Tibial nerve (tissue), 4 donors: ENCODE data around the gene LGR6. TPM values are rescaled to one million over a fixed set of nuclear protein-coding genes. Genes with fewer than 3 reads are reported as not detected.
"Not testable (repeated sequence)": the region's sequence is repeated elsewhere in the genome, so short reads cannot be mapped to it uniquely, and the experiment has no call there.

Experiments
- DNase-seq, 2 donors: peaks; one replicate each; pipeline ENCODE4 v3.0.0-alpha.2; 2019; ENCODE audit warnings: low spot score in 2 of 2
- H3K27ac ChIP-seq, 4 donors: fragments of 200-600 bp; sonication (generic) in 3 of 4; one replicate each; pipeline ENCODE4 v1.5.1; 2017 to 2019; ENCODE audit warnings: mild to moderate bottlenecking in 1 of 4
- H3K27me3 ChIP-seq, 2 donors: fragments of 200-600 bp; sonication (generic) in 1 of 2; one replicate each; pipeline versions ENCODE4 v1.5.1 to v1.6.0; 2017 to 2019
- H3K36me3 ChIP-seq, 3 donors: fragments of 200-600 bp; sonication (generic); one replicate each; pipeline ENCODE4 v1.5.1; 2018 to 2019
- H3K4me1 ChIP-seq, 4 donors: fragments of 200-600 bp; sonication (generic) in 3 of 4; one replicate each; pipeline ENCODE4 v1.5.1; 2017 to 2019
- H3K4me3 ChIP-seq, 4 donors: fragments of 200-600 bp; sonication (generic) in 3 of 4; one replicate each; pipeline ENCODE4 v1.5.1; 2017 to 2019; ENCODE audit warnings: mild to moderate bottlenecking in 1 of 4, moderate library complexity in 1 of 4
- H3K9me3 ChIP-seq, 4 donors: fragments of 200-600 bp; sonication (generic) in 3 of 4; one replicate each; pipeline ENCODE4 v1.5.1; 2017 to 2019
- CTCF ChIP-seq, 5 experiments: fragments of 200-600 bp in 3 of 5; fragments of 450-650 bp in 2 of 5; sonication (generic) in 3 of 5; IDR thresholded peaks; one replicate each; pipeline ENCODE4 v1.5.1; 2016 to 2019; ENCODE audit warnings: antibody characterized with exemption in 5 of 5, mild to moderate bottlenecking in 3 of 5, moderate library complexity in 2 of 5
- EP300 ChIP-seq, 2 donors: sonication (generic); formaldehyde crosslinking; IDR thresholded peaks; one replicate each; pipeline ENCODE4 v1.6.1; 2017; ENCODE audit warnings: antibody characterized with exemption in 2 of 2, mild to moderate bottlenecking in 1 of 2
- POLR2A ChIP-seq, 2 donors: fragments of 450-650 bp; IDR thresholded peaks; one replicate each; pipeline ENCODE4 v1.6.1; 2017; ENCODE audit warnings: antibody characterized with exemption in 2 of 2, mild to moderate bottlenecking in 2 of 2, moderate library complexity in 2 of 2
- WGBS, 2 donors: methylation state at CpG; one replicate each; pipeline ENCODE4 v1.1.5; 2018; 5-methylcytosine and 5-hydroxymethylcytosine counted together
- total RNA-seq, 4 donors: library from RNA; depleted of rRNA; stranded (reverse); fragments of >200 nt; gene quantifications; one replicate each; pipeline ENCODE4 v1.1.0, GENCODE V29; 2016

Gene LGR6
- total RNA-seq, 4 donors from 2014 or later = 0.42 TPM; not detected in 3

DNA sequence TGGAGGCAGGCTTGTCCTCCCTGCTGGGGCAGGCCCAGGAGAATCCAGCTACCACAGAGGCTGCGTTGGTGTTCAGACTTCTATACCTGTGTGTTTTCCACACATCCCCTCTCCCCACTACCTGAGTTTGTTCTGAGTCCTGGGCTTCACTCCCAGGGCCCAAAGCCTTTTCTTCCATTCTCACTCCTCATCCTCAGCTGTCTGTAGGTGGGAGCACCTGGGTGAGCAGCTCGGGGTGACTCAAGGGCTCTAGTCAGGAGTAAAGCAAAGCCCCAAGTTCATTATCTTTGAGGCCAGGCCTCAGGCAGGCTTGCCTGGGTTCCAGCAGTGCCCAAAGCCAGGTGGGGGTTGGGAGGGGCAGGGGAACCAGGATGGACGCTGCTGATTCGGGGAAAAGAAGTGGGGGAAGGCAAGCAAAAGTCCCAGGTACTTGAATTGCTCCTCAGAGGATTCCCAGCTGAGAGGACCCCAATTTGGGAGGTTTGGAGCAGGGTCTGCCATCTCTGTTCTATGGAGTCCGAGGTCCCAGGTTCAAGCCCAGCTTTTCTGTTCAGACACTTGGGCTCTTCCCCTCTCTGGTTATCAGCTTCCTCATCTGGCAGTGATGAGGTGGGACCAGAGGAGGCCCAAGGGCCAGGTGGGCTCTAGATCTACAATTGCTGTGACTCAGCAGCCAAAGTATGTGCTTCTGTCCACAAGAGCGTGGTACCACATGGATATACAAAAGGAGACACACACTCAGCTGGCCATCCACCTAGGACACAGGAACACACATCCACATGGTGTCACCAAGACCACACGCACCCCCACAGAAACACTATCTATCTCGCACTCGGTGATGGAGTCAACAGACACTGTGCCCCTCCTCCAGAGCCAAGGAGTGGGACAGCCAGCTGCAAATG, 27.4 kb upstream of the LGR6 start:
- H3K27ac ChIP-seq = peak overlapping the region in 1 of 4 donors; percentile 11
- DNase-seq = no peak
- H3K27me3 ChIP-seq = no peaks in the 10 kb centered on the region
- 91 to 98% methylated on average over 9 of the region's 9 CpGs for WGBS, 2 donors
- H3K9me3 ChIP-seq = no peaks in the 10 kb centered on the region
- TF ChIP-seq EP300 (IDR thresholded peaks at IDR 0.05) (no peak), POLR2A (IDR thresholded peaks at IDR 0.05) (no peak), CTCF (IDR thresholded peaks at IDR 0.05) (no peak)
- H3K36me3 ChIP-seq = no peaks in the 10 kb centered on the region
- peaks cover 0 to 54% (median 22%) of the 10 kb centered on the region in 4 donors for H3K4me1 ChIP-seq
- H3K4me3 ChIP-seq = no peak overlapping the region

GRCh38 chr1:202167054-202167453, 26.5 kb upstream of the LGR6 start:
- H3K36me3 ChIP-seq, DNase-seq, H3K4me3 ChIP-seq, H3K27ac ChIP-seq, H3K9me3 ChIP-seq, H3K27me3 ChIP-seq: not testable (repeated sequence)
- 50 to 69% methylated on average over 13 of the region's 13 CpGs for WGBS, 2 donors
- peaks cover 0 to 46% (median 17%) of the 10 kb centered on the region in 4 donors for H3K4me1 ChIP-seq

DNA sequence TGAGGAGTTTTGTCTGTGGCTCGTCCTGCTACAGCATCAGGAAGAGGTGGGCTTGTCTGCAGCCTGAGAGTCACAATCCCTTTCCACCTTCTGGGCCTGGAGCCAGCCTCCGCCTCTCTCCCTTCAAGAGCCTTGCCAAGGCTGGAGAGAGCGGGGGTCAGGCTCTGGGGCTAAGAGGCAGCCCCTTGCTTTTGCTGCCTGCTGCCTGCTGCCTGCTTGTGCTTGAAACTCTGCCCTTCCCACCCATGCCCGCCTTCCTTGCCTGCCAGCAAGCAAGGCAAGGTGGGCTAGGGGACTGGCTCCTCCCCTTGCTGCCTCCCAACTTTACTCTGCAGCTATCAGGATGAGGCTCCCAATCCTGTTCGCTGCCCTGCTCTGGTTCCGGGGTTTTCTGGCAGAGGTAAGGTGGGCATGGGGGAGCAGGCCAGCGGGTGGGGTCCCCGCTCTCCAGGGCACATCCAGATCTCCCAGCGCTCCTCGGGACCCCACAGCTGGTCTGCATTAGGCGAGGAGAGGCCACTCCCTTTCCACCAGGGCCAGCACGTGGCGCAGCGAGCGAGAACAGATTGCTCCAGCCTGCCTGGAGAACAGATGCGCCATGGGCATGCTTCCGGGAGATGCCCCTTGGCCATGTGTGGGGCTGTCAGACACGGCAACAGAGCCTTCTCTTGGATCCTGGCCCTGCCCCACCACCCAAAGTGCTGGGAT, 25.7 kb upstream of the LGR6 start:
- peaks cover 0 to 4% (median 0%) of the 10 kb centered on the region in 3 donors for H3K36me3 ChIP-seq
- 58 to 60% methylated on average over 15 to 18 of the region's 18 CpGs for WGBS, 2 donors
- TF ChIP-seq EP300 (IDR thresholded peaks at IDR 0.05) (no peak), CTCF (IDR thresholded peaks at IDR 0.05) (no peak), POLR2A (IDR thresholded peaks at IDR 0.05) (no peak)
- peak in 1 of 2 donors; percentile 46 for DNase-seq
- H3K27ac ChIP-seq = peak overlapping the region in 1 of 4 donors; percentile 47
- no peaks in the 10 kb centered on the region for H3K27me3 ChIP-seq
- peak overlapping the region in 1 of 4 donors; percentile 23 for H3K4me3 ChIP-seq
- H3K4me1 ChIP-seq = peaks cover 0 to 39% (median 14%) of the 10 kb centered on the region in 4 donors
- H3K9me3 ChIP-seq = no peaks in the 10 kb centered on the region

GRCh38 chr1:202168861-202169260, 24.7 kb upstream of the LGR6 start:
- 84 to 87% methylated on average over 7 of the region's 7 CpGs for WGBS, 2 donors
- no peak overlapping the region for H3K4me3 ChIP-seq
- no peak for DNase-seq
- H3K9me3 ChIP-seq = no peaks in the 10 kb centered on the region
- H3K27me3 ChIP-seq = no peaks in the 10 kb centered on the region
- H3K27ac ChIP-seq = no peak overlapping the region
- H3K4me1 ChIP-seq = peaks cover 0 to 30% (median 10%) of the 10 kb centered on the region in 4 donors
- TF ChIP-seq CTCF (IDR thresholded peaks at IDR 0.05) (no peak), POLR2A (IDR thresholded peaks at IDR 0.05) (no peak), EP300 (IDR thresholded peaks at IDR 0.05) (no peak)
- H3K36me3 ChIP-seq = peaks cover 0 to 4% (median 0%) of the 10 kb centered on the region in 3 donors

GRCh38 chr1:202170726-202171125, 22.9 kb upstream of the LGR6 start:
- WGBS, 2 donors = 77 to 82% methylated on average over 6 of the region's 6 CpGs
- Histone ChIP-seq H3K27ac (no peak overlapping the region), H3K4me3 (no peak overlapping the region), H3K27me3 (no peaks in the 10 kb centered on the region), H3K36me3 (peaks cover 0 to 4% (median 0%) of the 10 kb centered on the region in 3 donors), H3K9me3 (no peaks in the 10 kb centered on the region), H3K4me1 (peaks cover 0 to 16% (median 3%) of the 10 kb centered on the region in 4 donors)
- no peak for DNase-seq
- no peak for TF ChIP-seq CTCF (IDR thresholded peaks at IDR 0.05)
- TF ChIP-seq POLR2A (IDR thresholded peaks at IDR 0.05) = no peak
- TF ChIP-seq EP300 (IDR thresholded peaks at IDR 0.05) = no peak
